Esophagus squamous epithelium (tissue), 4 donors: ENCODE data around the gene PTPRJ.

Experiments
- POLR2A ChIP-seq, 4 donors: fragments of 450-650 bp; IDR thresholded peaks; one replicate each; pipeline ENCODE4 v1.6.1; 2017; ENCODE audit warnings: antibody characterized with exemption in 4 of 4, mild to moderate bottlenecking in 4 of 4, moderate library complexity in 3 of 4
- TF ChIP-seq, protein P1 (sequence below), 6 experiments: fragments of 450-650 bp in 4 of 6; fragments of 200-600 bp in 2 of 6; sonication (generic) in 2 of 6; IDR thresholded peaks; one replicate each; pipeline ENCODE4 v1.5.1; 2016 to 2019; ENCODE audit warnings: antibody characterized with exemption in 6 of 6, mild to moderate bottlenecking in 4 of 6, moderate library complexity in 4 of 6

DNA sequence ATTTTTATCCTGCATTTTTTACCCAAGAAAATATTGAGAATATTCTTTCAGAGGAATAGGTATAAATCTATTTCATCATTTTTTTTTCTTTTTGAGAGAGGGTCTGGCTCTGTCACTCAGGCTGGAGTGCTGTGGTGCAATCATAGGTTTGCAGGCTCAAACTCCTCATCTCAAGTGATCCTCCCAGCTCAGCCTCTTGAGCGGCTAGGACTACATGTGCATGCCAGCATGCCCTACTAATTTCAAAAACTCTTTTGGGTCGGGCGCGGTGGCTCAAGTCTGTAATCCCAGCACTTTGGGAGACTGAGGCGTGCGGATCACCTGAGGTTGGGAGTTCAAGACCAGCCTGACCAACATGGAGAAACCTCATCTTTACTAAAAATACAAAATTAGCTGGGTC is 20.3 kb upstream of the PTPRJ start:
- no peak for TF ChIP-seq POLR2A (IDR thresholded peaks at IDR 0.05)
- TF ChIP-seq, protein P1, sequence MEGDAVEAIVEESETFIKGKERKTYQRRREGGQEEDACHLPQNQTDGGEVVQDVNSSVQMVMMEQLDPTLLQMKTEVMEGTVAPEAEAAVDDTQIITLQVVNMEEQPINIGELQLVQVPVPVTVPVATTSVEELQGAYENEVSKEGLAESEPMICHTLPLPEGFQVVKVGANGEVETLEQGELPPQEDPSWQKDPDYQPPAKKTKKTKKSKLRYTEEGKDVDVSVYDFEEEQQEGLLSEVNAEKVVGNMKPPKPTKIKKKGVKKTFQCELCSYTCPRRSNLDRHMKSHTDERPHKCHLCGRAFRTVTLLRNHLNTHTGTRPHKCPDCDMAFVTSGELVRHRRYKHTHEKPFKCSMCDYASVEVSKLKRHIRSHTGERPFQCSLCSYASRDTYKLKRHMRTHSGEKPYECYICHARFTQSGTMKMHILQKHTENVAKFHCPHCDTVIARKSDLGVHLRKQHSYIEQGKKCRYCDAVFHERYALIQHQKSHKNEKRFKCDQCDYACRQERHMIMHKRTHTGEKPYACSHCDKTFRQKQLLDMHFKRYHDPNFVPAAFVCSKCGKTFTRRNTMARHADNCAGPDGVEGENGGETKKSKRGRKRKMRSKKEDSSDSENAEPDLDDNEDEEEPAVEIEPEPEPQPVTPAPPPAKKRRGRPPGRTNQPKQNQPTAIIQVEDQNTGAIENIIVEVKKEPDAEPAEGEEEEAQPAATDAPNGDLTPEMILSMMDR (IDR thresholded peaks at IDR 0.05), result no peak
